ENCODE results near the gene AMOT.

- TF ChIP-seq CTCF (IDR thresholded peaks at IDR 0.05) (no peak), EZH2 (IDR thresholded peaks at IDR 0.05; ENCODE audit: borderline replicate concordance, insufficient read depth, low read depth, low read length, poor library complexity, severe bottlenecking) (no peak)
These were observed 1.2 kb upstream of the AMOT start for GRCh38 chrX:112841820-112842157.

Data from B cell (primary cell).